ENCODE measurements around the gene TSC2.
"Not testable (repeated sequence)": the region's sequence is repeated elsewhere in the genome, so short reads cannot be mapped to it uniquely, and the experiment has no call there.

Gene TSC2

GRCh38 chr16:2107121-2107790 lies 59.5 kb downstream of the TSC2 start:
- DNase-seq: not testable (repeated sequence)

DNA sequence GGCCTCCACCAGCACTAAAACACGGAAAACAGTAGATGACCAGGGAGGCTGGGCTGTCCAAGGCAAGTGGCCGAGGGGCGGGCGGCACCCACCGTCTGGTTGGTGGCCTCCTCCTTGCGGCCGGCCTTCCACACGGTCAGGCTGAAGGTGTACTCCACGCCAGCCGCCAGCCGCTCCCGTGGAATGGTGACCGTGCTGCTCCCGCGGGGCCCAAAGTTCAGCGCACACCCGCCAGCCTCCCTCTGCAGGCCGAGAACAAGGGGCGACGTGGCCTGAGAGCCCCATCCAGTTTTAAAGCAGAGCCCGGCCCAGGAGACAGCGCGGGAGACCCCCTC lies 60.0 kb downstream of the TSC2 start:
- DNase-seq: not testable (repeated sequence)

GRCh38 chr16:2108446-2109270 lies 60.9 kb downstream of the TSC2 start:
- DNase-seq: not testable (repeated sequence)

GRCh38 chr16:2109271-2109580 lies 61.4 kb downstream of the TSC2 start:
- DNase-seq: not testable (repeated sequence)

- not testable (repeated sequence) for DNase-seq
Measured at GRCh38 chr16:2109872-2110271, 62.1 kb downstream of the TSC2 start.

DNA sequence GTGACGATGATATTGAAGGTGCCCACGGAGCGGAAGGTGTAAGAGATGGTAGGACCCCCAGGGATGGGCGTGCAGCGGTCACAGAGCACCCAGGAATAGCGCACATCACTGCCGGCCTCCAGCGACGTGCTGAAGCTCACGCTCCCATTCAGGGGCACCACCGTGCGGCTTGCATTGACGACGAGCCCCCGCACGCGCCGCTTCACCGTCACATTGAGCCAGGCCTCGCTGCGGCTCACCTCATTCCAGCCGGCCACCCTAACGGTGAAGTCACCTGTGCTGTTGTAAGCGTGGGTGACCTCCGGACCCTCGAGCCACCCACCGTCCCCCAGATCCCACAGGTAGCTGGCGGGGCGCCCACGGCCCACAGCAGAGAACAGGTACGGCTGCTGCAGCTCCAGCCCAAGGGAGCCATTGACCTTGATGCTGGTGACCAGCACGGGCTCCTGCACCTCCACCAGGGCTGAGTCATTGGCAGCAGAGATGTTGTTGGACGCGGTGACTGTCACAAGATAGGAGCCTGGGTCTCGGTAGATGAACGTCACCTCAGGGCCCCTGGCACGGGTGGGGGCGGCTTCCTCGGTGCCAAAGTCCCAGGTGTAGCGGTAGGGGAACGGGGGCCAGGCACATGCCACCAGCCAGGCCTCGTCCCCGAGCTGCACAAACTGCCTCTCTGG lies 62.7 kb downstream of the TSC2 start:
- DNase-seq: not testable (repeated sequence)

GRCh38 chr16:2111009-2111353 lies 63.2 kb downstream of the TSC2 start:
- not testable (repeated sequence) for DNase-seq

DNA sequence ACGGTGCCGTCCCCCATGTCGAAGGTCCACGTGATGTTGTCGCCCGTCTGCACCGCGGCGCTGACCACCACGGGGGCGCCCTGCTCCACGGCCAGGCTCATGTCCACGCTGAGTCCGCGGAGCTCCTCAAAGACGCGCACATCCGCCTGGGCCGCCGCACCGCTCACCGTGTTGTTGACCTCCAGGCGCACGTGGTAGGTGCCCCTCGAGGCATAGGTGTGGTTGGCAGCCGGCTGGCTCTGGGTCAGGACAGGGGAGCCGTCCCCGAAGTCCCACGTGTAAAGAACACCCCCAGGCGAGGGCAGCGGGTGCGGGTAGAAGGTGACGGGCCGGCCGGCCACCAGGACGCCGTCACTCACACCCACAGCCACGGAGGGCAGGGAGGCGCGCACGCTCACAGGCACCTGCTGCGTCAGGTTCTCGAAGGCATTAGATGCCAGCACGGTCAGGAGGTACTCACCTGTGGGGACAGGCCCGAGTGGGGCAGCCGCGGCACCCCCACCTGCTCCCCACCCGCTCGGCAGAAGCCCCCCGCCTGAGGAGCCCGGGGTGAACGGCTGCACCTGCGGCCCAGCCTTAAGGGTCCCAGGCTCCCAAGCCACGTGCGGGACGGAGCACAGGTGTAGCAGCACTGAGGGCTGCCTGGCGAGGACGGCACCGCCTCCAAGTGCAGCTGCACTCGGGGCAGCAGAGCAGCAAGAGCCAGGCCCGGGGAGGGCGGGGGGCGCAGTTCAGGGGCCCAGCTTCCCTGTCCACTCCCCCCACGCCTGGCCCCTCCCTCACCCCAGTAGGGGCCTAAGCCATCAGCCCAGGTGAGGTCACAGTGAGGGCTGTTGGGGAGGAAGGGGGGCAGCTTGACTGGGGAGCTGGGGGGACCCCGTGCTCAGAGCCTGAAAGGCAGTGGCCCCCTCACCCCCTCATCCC lies 63.9 kb downstream of the TSC2 start:
- not testable (repeated sequence) for DNase-seq

- DNase-seq: not testable (repeated sequence)
Measured at GRCh38 chr16:2112539-2113106, 64.8 kb downstream of the TSC2 start.

- DNase-seq: not testable (repeated sequence)
Measured at GRCh38 chr16:2114225-2114624, 66.4 kb downstream of the TSC2 start.

GRCh38 chr16:2114885-2115590 lies 67.3 kb downstream of the TSC2 start:
- DNase-seq: not testable (repeated sequence)

- no peak for DNase-seq
Measured at GRCh38 chr16:2115591-2115973, 67.8 kb downstream of the TSC2 start.

DNA sequence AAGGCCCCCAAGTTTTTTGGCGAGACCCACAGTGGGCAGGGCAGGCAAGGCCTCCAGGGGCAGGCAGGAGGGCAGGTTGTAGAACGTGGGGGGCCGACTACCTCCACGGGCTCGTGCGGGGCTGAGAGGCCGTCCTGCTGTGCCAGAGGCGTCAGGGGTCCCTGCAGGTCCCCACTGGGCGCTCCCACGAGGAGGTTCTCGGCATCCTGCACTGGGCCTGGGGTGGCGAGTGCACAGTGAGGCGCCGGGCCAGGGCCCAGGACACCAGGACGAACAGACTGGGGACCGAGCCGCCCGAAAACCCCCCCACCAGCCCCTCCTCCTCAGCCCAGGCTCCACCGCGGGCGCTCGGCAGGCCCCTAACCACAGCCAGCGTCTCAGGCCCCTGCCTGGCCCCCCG lies 68.6 kb downstream of the TSC2 start:
- DNase-seq: not testable (repeated sequence)

GRCh38 chr16:2117341-2117740 lies 69.6 kb downstream of the TSC2 start:
- DNase-seq: not testable (repeated sequence)

DNA sequence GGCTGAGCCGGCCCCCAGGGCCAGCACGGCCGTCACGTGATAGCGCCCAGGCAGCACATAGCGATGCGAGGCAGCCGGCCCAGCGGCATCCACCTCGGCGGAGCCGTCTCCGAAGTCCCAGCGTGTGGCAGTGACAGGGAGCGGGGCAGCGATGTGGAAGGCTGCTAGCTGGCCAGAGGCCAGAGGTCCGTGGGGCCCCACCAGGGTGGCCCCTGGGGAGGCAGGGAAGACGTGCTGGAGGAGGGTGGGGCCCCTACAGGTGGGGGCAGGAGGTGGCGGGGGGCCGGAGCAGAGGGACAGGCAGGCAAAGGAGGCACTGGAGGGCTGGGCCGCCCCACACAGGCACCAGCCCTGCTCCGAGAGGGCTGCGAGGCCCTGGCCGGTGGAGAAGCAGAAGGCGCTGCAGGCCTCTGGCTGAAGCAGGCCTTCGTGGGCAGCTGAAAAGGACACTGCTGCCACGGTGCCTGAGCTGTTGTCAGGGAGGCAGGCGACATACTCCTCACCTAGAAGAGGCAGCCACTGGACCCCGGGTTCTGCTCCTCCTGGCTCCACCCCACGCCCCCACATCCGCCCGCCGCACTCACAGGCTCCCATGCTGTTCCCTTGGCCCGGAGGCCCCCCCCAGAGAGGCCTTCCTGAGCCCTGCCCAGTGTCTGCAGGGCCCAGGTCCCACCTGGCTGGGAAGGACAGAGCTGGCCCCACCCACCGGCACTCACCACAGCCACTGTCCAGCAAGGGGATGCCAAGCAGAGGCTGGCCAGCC lies 70.4 kb downstream of the TSC2 start:
- not testable (repeated sequence) for DNase-seq

- DNase-seq: not testable (repeated sequence)
Measured at GRCh38 chr16:2121325-2121724, 73.5 kb downstream of the TSC2 start.

GRCh38 chr16:2121853-2122252 lies 74.1 kb downstream of the TSC2 start:
- no peak for DNase-seq

DNA sequence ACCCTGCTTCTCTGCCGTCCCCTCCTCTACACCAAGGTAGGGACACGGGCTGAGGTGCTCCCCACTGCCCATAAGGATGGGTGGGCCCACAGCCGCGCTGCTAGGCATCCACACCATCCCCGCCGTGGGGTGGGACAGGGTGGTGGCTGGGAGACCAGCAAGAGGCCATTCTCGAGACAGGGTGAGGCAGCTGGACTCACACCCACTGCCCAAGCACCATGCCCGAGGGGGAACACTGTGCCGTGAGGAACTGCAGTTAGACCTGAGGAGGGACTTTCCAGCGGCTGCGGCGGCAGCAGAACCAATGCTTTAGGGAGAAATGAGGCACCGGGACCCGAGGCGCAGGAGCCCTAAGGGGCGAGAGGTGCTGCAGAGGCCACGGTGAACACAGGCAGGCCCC lies 74.6 kb downstream of the TSC2 start:
- DNase-seq: no peak

DNA sequence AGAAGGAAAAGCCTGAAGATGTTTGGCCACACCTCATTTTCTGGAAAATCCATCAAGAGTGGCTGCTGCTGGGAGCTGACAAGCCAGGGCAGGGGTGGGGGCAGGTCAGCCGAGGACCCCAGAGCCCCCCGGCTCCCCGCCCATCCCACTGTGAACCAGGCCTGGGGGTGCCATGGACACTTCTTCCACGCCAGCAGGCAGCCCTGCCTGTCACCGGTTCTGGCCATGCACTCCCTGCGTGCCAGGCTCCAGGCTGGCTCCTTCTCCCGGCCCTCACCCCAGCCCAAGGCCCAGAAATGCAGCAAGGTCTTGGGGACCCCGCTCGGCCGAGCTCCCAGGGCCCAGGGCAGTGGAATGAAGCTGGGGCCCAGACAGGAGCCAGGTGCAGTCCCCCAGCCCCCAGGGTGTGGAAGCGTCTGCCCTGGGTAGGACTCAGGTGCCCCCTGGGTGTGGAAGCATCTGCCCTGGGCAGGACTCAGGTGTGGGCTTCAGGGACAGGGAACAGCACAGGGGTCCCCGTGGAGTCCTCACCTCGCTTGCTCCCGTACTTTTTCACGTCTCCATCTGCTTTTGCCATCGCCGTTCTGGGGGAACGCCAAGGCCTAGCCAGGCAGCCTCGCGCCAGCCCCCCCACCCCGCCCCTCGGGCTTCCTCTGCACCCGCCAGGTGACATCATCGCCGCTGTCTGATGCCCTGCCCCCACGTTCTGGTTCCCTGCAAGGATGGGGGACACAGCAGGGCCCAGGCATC lies 75.3 kb downstream of the TSC2 start:
- not testable (repeated sequence) for DNase-seq

DNA sequence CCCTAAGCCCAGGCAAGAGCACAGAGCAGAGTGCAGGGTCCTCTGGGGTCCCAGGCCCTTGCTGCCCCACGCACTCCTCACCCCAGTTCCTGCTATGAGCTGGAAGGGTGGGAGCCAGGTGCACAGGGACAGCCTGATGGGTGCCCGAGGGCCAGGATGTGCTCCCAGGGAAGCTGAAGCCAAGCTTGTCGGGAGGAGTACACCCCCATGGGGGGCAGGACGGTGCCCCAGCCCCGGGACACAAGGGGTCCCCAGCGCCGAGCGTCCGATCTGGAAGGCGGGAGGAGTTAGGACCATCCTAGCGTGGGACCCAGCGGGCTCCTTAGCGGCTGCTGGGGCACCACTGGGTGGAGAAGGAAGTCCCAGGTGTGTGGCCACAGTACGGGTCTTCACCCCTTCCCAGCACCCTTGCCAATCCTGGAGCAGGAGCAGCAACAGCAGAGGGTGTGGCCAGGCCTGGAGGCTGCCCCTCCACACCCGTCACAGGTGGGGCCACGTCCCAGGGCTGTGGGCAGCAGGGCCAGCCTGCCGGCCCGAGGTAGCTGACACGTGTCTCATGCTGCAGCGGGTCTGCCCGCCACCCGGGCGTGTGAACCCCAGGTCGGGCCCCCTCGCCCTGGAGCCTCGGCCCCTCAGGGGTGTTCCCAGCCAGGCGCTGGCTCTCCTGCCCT lies 76.1 kb downstream of the TSC2 start:
- not testable (repeated sequence) for DNase-seq

All from NCI-H1417 (cell line).